AG04450 (cell line): ENCODE results near the gene MED27. TPM values are rescaled to one million over a fixed set of nuclear protein-coding genes. Genes with fewer than 3 reads are reported as not detected.

Experiments used
- CTCF ChIA-PET: fragments of 300-600, 350-600 bp; formaldehyde crosslinking; extraction: SDS; loops from one replicate; lab custom pipeline; 2022; ENCODE audit warnings: antibody characterized with exemption, inconsistent platforms; lab: Charles Lee
- POLR2A ChIA-PET: fragments of 350-600 bp; formaldehyde crosslinking; extraction: SDS; loops from one replicate; lab custom pipeline; 2021; ENCODE audit warnings: antibody characterized with exemption, inconsistent platforms; lab: Yijun Ruan, JAX
- DNase-seq: peaks from one replicate; pipeline ENCODE4 v3.0.0-alpha.2; 2011; ENCODE audit warnings: low read depth, low spot score
- H3K27ac ChIP-seq: one replicate; pipeline ENCODE4 v1.5.1; 2012; ENCODE audit warnings: low read depth, low read length, control low read depth
- H3K27me3 ChIP-seq: one replicate; pipeline ENCODE4 v1.6.0; 2012; ENCODE audit warnings: low read length; ENCODE audit not compliant: control insufficient read depth, insufficient read depth
- H3K4me3 ChIP-seq: 2 replicates; pipeline ENCODE4 v1.5.1; 2011; ENCODE audit warnings: mild to moderate bottlenecking, low read depth, low read length, control low read depth
- H3K9me3 ChIP-seq: 2 replicates; pipeline ENCODE4 v1.5.1; 2012; ENCODE audit warnings: low read length; ENCODE audit not compliant: control insufficient read depth, insufficient read depth
- polyA plus RNA-seq: library from polyadenylated mRNA; depleted of rRNA; stranded (reverse); fragments of >200 nt; gene quantifications from 2 replicates; pipeline ENCODE4 v1.2.3, GENCODE V29; 2011
- TF ChIP-seq, protein P1 (sequence below): IDR thresholded peaks from 2 replicates; pipeline ENCODE4 v1.5.1; 2011; ENCODE audit warnings: low read depth, low read length, control low read depth, inconsistent platforms

MED27 gene
- polyA plus RNA-seq, 1 experiment: 36.6 TPM

DNA sequence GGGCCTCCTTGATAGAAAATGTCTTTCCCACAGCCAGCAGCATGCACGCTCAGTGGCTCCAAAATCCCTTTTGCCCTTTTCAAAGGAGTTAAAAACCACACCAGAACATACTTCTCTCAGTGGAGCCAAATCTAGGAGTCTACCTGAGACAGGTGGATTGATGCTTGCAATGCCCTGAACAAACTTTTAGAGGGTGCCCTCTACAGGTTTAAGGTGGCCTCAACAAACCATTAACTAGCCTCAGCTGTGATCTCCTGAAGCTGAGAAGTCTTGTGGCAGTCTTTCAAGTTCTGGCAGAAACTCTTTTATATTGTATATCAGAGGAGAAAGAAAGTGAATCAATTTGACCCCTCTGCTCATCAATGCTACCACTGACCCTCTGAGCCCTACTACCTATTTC, 125.4 kb downstream of the MED27 start:
- no peaks in the 10 kb centered on the region for H3K9me3 ChIP-seq
- CTCF ChIA-PET: no interaction called here
- H3K27ac ChIP-seq: no peak overlapping the region
- TF ChIP-seq, protein P1, sequence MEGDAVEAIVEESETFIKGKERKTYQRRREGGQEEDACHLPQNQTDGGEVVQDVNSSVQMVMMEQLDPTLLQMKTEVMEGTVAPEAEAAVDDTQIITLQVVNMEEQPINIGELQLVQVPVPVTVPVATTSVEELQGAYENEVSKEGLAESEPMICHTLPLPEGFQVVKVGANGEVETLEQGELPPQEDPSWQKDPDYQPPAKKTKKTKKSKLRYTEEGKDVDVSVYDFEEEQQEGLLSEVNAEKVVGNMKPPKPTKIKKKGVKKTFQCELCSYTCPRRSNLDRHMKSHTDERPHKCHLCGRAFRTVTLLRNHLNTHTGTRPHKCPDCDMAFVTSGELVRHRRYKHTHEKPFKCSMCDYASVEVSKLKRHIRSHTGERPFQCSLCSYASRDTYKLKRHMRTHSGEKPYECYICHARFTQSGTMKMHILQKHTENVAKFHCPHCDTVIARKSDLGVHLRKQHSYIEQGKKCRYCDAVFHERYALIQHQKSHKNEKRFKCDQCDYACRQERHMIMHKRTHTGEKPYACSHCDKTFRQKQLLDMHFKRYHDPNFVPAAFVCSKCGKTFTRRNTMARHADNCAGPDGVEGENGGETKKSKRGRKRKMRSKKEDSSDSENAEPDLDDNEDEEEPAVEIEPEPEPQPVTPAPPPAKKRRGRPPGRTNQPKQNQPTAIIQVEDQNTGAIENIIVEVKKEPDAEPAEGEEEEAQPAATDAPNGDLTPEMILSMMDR: peak; percentile 8; the same call in 1 of the 2 replicates
- no peak overlapping the region for H3K4me3 ChIP-seq
- H3K27me3 ChIP-seq: no peaks in the 10 kb centered on the region
- POLR2A ChIA-PET: no interaction called here
- no peak for DNase-seq

DNA sequence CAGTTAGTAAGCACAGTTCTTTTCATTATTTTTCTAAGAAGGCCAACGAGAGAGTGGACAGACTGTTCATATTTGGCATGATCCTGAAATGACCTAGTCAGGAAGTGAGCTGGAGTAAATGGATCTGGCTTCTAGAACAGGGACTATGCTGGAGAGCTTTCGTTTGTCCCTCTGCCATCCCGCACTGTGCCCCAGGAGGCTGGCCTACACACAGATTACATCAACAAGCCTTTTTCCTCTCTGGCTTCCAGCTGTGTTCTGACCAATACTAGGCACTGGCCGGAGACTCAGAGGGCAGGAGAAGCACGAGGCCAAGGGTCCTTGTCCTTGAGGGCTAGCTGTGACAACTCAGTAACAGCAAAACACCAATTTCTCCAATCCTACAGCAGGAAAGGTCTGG, 127.8 kb downstream of the MED27 start:
- Histone ChIP-seq H3K27me3 (no peaks in the 10 kb centered on the region), H3K27ac (no peak overlapping the region), H3K4me3 (no peak overlapping the region), H3K9me3 (no peaks in the 10 kb centered on the region)
- ChIA-PET POLR2A (no interaction called here), CTCF (no interaction called here)
- no peak for DNase-seq
- TF ChIP-seq, protein P1: no peak

DNA sequence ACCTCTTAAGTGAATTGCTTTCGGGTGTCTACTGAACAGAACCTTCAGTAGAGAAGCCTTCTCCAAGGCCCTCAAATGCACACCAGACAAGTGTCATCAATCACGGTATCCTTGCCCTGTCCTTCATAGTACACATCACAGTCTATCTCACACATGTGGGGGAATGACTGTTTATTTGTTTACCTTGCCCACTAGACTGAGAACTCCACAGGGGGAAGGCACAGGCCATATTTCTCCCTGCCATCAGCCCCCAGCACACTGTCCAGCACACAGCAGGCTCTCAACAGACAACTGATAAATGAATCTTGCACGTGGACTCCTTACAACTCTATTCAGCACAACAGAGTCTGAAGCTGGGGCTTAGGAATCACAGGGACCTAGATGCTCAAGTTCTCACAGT, 128.5 kb downstream of the MED27 start:
- TF ChIP-seq, protein P1: no peak
- POLR2A ChIA-PET: no interaction called here
- Histone ChIP-seq H3K4me3 (no peak overlapping the region), H3K9me3 (no peaks in the 10 kb centered on the region), H3K27ac (no peak overlapping the region), H3K27me3 (no peaks in the 10 kb centered on the region)
- CTCF ChIA-PET: no interaction called here
- no peak for DNase-seq

DNA sequence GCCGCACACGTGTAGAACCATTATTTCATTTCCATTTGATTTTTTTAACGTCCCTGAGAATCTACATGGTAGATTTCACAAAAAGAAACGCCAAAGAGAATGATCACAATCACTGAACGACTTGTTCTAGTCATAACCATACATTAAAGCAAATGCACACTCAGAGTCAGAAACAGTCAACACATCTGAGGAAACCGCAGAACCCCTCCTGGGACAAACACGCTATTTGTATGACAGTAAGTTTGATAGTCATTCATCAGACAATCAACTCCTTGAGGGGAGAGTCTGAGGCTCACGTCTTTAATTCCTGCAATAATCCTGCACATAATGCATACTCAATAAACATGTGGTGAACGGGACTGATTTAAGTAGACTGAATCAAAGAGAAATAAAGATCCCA, 129.2 kb downstream of the MED27 start:
- CTCF ChIA-PET: interaction anchor here (1.0 kb wide), 1 partner anchor 188 kb away, joined by 3 read pairs; no protein-coding TSS in a partner anchor
- H3K4me3 ChIP-seq: no peak overlapping the region
- no peak overlapping the region for H3K27ac ChIP-seq
- no peaks in the 10 kb centered on the region for H3K9me3 ChIP-seq
- no peaks in the 10 kb centered on the region for H3K27me3 ChIP-seq
- no peak for DNase-seq
- TF ChIP-seq, protein P1: no peak
- POLR2A ChIA-PET: no interaction called here

DNA sequence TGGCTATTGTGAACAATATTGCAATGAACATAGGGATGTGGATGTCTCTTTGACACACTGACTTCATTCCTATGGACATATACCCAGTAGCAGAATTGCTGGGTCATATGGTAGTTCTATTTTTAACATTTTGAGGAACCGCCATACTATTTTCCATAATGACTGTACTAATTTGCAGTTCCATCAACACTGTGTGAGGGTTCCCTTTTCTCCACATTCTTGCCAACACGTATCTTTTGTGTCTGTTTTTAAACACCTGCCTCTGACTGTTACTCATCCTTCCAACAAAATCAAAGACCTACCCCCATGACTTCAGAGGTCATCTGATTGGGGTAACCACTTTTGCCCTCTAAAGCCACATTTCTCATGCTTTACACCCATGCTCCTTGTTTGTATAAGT, 133.5 kb downstream of the MED27 start:
- Histone ChIP-seq H3K27me3 (no peaks in the 10 kb centered on the region), H3K4me3 (no peak overlapping the region), H3K27ac (no peak overlapping the region), H3K9me3 (no peaks in the 10 kb centered on the region)
- TF ChIP-seq, protein P1: no peak
- CTCF ChIA-PET: no interaction called here
- no peak for DNase-seq
- POLR2A ChIA-PET: no interaction called here
